ENCODE results near the gene NEK1. TPM values are rescaled to one million over a fixed set of nuclear protein-coding genes. Genes with fewer than 3 reads are reported as not detected.

The NEK1 gene
- total and polyA plus RNA-seq, 2 donors (not counting 1 experiment from before 2014, with no cell fraction given): 3.3 to 21.4 TPM

GRCh38 chr4:169650227-169650936 is 38.0 kb upstream of the NEK1 start:
- Histone ChIP-seq H3K4me2 (replicated peaks; ENCODE audit: low read depth, low read length, poor library complexity, severe bottlenecking) (no peak overlapping the region), H3K9me3 (ENCODE audit: control extremely low read depth in 1 of 3, control insufficient read depth in 2 of 3, insufficient read depth in 1 of 3, low read length in 2 of 3) (no peaks in the 10 kb centered on the region), H3K27me3 (replicated peaks in 1 of 4; ENCODE audit: control extremely low read depth in 1 of 4, control insufficient read depth in 3 of 4, insufficient read depth in 4 of 4, low read length in 3 of 4) (no peaks in the 10 kb centered on the region), H3K9ac (ENCODE audit: low read length) (no peak overlapping the region), H3K27ac (ENCODE audit: low read length in 2 of 2) (no peak overlapping the region), H3K4me1 (ENCODE audit: control insufficient read depth in 2 of 2, insufficient read depth in 2 of 2, low read length in 2 of 2) (no peaks in the 10 kb centered on the region), H2AFZ (ENCODE audit: insufficient read depth, low read depth, low read length, poor library complexity, severe bottlenecking) (no peak overlapping the region), H3K36me3 (replicated peaks in 1 of 2; ENCODE audit: control extremely low read depth in 1 of 2, control insufficient read depth in 1 of 2, extremely low read depth in 1 of 2, insufficient read depth in 2 of 2, low read length in 1 of 2) (peaks cover 3 to 6% of the 10 kb centered on the region in 2 experiments), H4K20me1 (ENCODE audit: control insufficient read depth, insufficient read depth, low read length, poor library complexity, severe bottlenecking) (no peaks in the 10 kb centered on the region), H3K4me3 (ENCODE audit: control extremely low read depth in 1 of 5, extremely low read depth in 1 of 5, insufficient read depth in 1 of 5, low read depth in 2 of 5, low read length in 4 of 5) (no peak overlapping the region), H3K79me2 (ENCODE audit: control insufficient read depth, insufficient read depth, low read length) (peaks cover 44% of the 10 kb centered on the region)
- Mint-ChIP-seq H3K4me3 (no peak overlapping the region), H3K9me3 (ENCODE audit: insufficient read depth) (no peaks in the 10 kb centered on the region), H3K4me1 (peaks cover 4% of the 10 kb centered on the region), H3K27me3 (no peaks in the 10 kb centered on the region), H3K27ac (no peak overlapping the region)
- ATAC-seq (ENCODE audit: low read depth): no peak
- WGBS (ENCODE audit: insufficient coverage): no CpG with 5 or more reads among the region's 3 CpGs
- CTCF ChIA-PET: interaction anchor here (0.8 kb wide), 1 partner anchor 38 kb away, joined by 3 read pairs; the partner anchor contains the start of gene NEK1
- TF ChIP-seq, protein P1, sequence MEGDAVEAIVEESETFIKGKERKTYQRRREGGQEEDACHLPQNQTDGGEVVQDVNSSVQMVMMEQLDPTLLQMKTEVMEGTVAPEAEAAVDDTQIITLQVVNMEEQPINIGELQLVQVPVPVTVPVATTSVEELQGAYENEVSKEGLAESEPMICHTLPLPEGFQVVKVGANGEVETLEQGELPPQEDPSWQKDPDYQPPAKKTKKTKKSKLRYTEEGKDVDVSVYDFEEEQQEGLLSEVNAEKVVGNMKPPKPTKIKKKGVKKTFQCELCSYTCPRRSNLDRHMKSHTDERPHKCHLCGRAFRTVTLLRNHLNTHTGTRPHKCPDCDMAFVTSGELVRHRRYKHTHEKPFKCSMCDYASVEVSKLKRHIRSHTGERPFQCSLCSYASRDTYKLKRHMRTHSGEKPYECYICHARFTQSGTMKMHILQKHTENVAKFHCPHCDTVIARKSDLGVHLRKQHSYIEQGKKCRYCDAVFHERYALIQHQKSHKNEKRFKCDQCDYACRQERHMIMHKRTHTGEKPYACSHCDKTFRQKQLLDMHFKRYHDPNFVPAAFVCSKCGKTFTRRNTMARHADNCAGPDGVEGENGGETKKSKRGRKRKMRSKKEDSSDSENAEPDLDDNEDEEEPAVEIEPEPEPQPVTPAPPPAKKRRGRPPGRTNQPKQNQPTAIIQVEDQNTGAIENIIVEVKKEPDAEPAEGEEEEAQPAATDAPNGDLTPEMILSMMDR (IDR thresholded peaks at IDR 0.05): no peak
- no peak for TF ChIP-seq EZH2 (IDR thresholded peaks at IDR 0.05; ENCODE audit: borderline replicate concordance, insufficient read depth, low read depth, low read length, poor library complexity, severe bottlenecking)
- POLR2A ChIA-PET: no interaction called here
- DNase-seq: no peak
- intact Hi-C loops (cut with micrococcal nuclease): no loop called here

- H3K36me3 ChIP-seq (replicated peaks in 1 of 2; ENCODE audit: control extremely low read depth in 1 of 2, control insufficient read depth in 1 of 2, extremely low read depth in 1 of 2, insufficient read depth in 2 of 2, low read length in 1 of 2): peaks cover 6 to 10% of the 10 kb centered on the region in 2 experiments
- H3K9me3 Mint-ChIP-seq (ENCODE audit: insufficient read depth): no peaks in the 10 kb centered on the region
- DNase-seq: no peak
- no peak overlapping the region for H2AFZ ChIP-seq (ENCODE audit: insufficient read depth, low read depth, low read length, poor library complexity, severe bottlenecking)
- H3K4me3 ChIP-seq (ENCODE audit: control extremely low read depth in 1 of 5, extremely low read depth in 1 of 5, insufficient read depth in 1 of 5, low read depth in 2 of 5, low read length in 4 of 5): no peak overlapping the region
- intact Hi-C loops (cut with micrococcal nuclease): no loop called here
- no peaks in the 10 kb centered on the region for H3K9me3 ChIP-seq (ENCODE audit: control extremely low read depth in 1 of 3, control insufficient read depth in 2 of 3, insufficient read depth in 1 of 3, low read length in 2 of 3)
- no peaks in the 10 kb centered on the region for H3K27me3 Mint-ChIP-seq
- TF ChIP-seq, protein P1 (IDR thresholded peaks at IDR 0.05): no peak
- no peak for TF ChIP-seq EZH2 (IDR thresholded peaks at IDR 0.05; ENCODE audit: borderline replicate concordance, insufficient read depth, low read depth, low read length, poor library complexity, severe bottlenecking)
- no peak overlapping the region for H3K4me3 Mint-ChIP-seq
- H3K4me2 ChIP-seq (replicated peaks; ENCODE audit: low read depth, low read length, poor library complexity, severe bottlenecking): no peak overlapping the region
- peaks cover 4% of the 10 kb centered on the region for H3K4me1 Mint-ChIP-seq
- no peak overlapping the region for H3K9ac ChIP-seq (ENCODE audit: low read length)
- H3K27me3 ChIP-seq (replicated peaks in 1 of 4; ENCODE audit: control extremely low read depth in 1 of 4, control insufficient read depth in 3 of 4, insufficient read depth in 4 of 4, low read length in 3 of 4): no peaks in the 10 kb centered on the region
- POLR2A ChIA-PET: no interaction called here
- CTCF ChIA-PET: interaction anchor here (0.7 to 0.8 kb wide), 2 partner anchors 9 to 37 kb away, joined by 3 read pairs; partner anchors contain the start of gene NEK1
- H3K27ac ChIP-seq (ENCODE audit: low read length in 2 of 2): no peak overlapping the region
- no peaks in the 10 kb centered on the region for H3K4me1 ChIP-seq (ENCODE audit: control insufficient read depth in 2 of 2, insufficient read depth in 2 of 2, low read length in 2 of 2)
- no peak for ATAC-seq (ENCODE audit: low read depth)
- H3K79me2 ChIP-seq (ENCODE audit: control insufficient read depth, insufficient read depth, low read length): peaks cover 46% of the 10 kb centered on the region
- peak overlapping the region; percentile 20 for H3K27ac Mint-ChIP-seq
- 89% methylated on average over 3 of the region's 7 CpGs for WGBS (ENCODE audit: insufficient coverage)
- no peaks in the 10 kb centered on the region for H4K20me1 ChIP-seq (ENCODE audit: control insufficient read depth, insufficient read depth, low read length, poor library complexity, severe bottlenecking)
Observed at GRCh38 chr4:169649545-169650226, 37.3 kb upstream of the NEK1 start.

Data from B cell (primary cell).